Ammon's horn (tissue), 1 donor: ENCODE results near the gene STK32B.
A peak's percentile ranks its signal among the peaks of the same experiment; 100 is the strongest.

Experiments used
- DNase-seq: peaks from one replicate; pipeline ENCODE4 v3.0.0-alpha.2; 2016; ENCODE audit warnings: low spot score

Gene STK32B

GRCh38 chr4:5470318-5471198 lies 419.3 kb downstream of the STK32B start:
- DNase-seq, result no peak

- no peak for DNase-seq
Measured at GRCh38 chr4:5471206-5471605, 419.9 kb downstream of the STK32B start.

DNA sequence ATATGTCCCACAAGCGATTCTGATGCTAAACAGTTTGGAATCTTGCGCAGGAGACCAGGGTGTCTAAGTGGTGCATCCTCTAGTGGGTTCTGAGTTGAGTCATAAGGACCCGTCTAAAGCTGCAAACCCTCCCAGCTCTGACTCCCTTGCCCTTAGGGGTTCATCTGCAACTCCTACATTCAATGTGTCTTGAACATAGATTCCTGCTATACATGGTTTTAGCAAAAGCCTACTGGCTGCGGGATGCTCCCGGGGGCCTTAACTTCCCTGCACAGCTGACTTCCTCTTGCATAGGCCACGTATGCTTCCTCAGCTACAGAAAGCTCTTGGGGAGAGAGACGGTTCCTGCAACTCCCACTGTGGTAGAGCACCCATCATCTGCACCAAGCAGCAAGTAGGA lies 420.4 kb downstream of the STK32B start:
- DNase-seq, result no peak

- DNase-seq, result no peak
Measured at GRCh38 chr4:5472160-5472591, 420.9 kb downstream of the STK32B start.

DNA sequence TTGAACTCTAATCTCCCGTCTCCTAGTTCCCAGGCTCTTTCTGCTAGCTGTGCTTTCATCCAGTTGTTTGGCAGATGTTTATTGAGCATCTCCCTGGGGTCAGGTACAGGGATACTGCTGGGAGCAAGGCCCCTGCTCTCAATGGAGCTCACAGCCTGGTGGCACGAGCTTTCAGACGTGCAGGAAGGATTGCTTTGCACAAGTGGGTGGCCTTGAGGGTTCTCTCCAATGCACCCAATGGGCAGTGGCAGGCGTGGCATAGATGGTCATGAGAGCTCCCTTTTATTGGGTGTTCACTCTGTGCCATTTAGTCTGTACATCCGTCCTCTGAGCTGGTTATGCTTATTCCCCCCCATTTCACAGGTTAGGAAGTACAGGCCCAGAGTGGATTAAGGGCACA lies 421.8 kb downstream of the STK32B start:
- DNase-seq, result no peak

DNA sequence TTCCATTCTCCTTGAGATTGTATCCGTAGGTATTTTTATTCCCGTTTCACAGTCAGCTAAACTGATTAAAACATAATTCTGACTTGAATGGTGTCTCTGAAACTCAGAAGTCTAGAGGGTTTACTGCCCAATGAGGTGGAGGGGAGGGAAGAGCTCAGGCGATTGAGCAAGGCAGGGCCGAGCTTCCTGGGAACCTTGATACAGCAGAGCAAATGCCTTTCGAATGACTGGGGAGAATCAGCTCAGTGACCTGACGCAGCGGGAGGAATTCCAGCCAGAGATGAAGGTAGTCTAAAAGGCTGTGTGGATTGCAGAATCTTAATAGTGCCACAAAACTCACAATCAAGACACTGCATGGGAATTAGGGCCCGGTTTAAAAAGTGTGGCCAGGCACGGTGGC lies 423.5 kb downstream of the STK32B start:
- DNase-seq, result no peak

GRCh38 chr4:5477613-5478012 lies 426.3 kb downstream of the STK32B start:
- DNase-seq, result no peak

- DNase-seq, result no peak
Measured at GRCh38 chr4:5478169-5478568, 426.9 kb downstream of the STK32B start.

DNA sequence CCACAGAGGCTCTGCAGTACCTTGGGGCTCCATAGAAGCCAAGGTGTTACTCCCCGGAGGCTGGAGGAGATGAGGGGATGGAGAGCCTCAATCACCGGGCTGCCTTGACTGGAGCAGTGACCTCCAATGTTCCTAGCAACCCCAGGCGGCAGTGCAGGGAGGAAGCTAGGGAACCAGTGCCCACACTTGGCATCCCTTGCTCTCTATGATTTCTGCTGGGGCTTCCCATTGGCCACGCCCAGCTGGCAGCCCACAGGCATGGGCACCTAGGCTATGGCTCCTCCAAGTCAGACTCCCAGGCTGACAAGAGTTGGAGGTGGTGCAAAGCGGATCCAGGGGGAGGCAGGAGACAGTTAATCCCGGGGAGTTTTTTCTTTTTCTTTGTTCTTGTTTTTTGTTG lies 427.4 kb downstream of the STK32B start:
- no peak for DNase-seq

DNA sequence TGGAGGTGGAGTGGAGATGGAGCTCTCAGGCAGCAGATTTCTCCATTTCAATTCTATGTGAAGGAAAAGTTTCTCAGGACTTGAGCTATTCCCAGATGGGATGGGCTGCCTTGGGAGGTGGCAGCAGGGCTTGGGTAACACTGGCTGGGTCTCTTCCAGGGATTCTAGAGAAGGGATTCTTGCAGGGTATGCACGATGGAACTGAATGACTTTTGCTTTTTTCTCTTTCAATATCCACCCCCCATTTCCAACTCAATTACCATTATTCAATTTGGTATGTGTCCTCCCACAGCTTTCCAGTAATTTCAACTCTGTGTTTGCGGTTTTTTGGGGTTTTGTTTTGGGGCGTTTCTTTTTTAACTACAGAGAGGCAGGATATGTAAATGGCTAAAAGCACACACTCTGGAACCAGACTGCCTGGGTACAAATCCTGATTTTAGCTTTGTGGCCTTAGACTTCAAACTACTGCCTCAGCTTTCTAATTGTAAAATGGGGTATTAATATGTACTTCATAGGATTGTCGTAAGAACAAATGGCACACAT lies 428.3 kb downstream of the STK32B start:
- DNase-seq, result no peak

GRCh38 chr4:5488413-5488812 lies 437.1 kb downstream of the STK32B start:
- no peak for DNase-seq

DNA sequence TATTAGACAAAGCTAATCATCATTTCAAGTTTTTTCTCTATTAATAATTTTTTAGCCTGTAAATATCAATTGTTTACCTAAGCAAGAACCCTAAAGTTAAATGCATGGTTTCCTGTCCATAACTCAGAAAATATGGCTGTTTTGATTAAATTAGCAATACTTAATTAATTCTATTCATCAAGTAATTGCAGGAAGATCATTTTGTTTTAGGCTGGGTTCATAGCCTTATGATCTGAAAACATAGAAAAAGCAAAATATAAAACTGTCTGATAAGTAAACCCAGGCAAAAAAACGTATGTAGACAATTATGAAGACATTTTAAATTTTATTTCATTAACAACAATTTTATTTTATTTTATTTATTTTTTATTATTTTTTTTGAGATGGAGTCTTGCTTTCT lies 438.0 kb downstream of the STK32B start:
- no peak for DNase-seq

DNA sequence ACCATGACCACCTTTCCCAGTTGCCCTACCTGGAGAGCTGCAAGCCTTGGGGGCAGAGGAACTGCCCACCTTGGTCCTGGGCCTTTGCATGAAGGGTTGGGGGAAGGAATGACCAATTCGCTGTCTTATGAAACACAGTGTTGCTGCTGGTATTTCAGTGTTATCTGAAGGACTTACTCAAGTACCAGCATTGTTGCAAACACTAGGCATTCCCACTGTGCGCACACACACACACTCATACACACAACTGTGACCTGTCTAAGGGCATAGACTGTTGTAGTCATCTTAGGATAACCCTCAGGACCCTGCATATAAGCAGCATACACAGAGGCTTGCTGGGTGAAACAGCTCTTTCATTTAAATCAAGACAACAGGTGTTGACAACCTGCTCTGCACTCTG lies 446.2 kb downstream of the STK32B start:
- DNase-seq, result no peak

GRCh38 chr4:5500165-5500564 lies 448.9 kb downstream of the STK32B start:
- no peak for DNase-seq

- DNase-seq, result peak; percentile 16
Measured at GRCh38 chr4:5503336-5503936, 452.2 kb downstream of the STK32B start.

GRCh38 chr4:5504486-5504885 lies 453.2 kb downstream of the STK32B start:
- DNase-seq, result no peak

DNA sequence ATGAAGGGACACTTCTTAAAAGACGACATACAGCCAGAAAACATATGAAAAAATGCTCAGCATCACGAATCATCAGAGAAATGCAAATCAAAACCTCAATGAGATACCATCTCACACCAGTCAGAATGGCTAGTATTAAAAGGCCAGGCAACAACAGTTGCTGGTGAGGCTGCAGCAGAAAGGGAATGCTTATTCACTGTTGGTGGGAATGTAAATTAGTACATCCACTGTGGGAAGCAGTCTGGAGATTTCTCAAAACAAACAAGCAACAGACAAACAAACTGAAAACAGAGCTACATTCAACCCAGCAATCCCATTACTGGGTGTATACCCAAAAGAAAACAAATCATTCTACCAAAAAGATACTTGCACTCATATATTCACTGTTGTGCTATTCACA lies 459.2 kb downstream of the STK32B start:
- DNase-seq, result no peak

DNA sequence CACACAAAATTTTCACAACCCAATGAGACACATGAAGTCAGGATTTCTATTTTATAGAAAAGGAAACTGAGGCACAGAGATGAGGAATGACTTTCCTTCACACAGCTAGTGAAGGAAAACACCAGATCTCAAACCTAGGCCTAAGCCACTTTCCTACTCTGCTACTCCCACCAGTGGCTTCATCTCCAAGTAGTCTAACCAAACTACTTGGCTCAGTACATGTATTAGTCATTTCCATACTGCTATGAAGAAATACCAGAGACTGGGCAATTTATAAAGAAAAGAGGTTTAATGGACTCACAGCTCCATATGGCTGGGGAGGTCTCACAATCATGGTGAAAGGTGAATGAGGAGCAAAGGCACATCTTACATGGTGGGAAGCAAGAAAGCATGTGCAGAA lies 460.5 kb downstream of the STK32B start:
- no peak for DNase-seq

- DNase-seq, result no peak
Measured at GRCh38 chr4:5515646-5516045, 464.4 kb downstream of the STK32B start.

DNA sequence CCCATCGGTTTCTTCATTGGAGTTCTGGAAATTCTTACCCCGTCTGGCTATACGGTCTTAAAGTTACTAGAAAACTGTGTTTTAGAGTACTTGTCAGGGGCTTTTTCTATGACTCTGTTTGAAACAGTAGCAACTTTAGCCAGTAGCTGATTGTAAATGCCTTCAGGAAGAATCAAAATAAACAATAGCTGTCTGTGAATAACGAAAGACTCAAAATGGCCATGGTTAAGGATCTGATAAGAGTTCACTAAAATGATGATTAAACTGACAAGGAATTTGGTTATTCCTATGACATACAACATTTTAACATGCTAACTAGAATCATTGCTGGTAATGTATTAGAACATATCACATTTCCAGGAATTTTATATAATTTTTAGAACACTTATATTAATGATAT lies 466.1 kb downstream of the STK32B start:
- DNase-seq, result no peak

- no peak for DNase-seq
Measured at GRCh38 chr4:5524446-5525299, 473.4 kb downstream of the STK32B start.

GRCh38 chr4:5526080-5526846 lies 475.0 kb downstream of the STK32B start:
- DNase-seq, result no peak
